NT2/D1 (cell line): ENCODE results near the gene PFN3.

ENCODE experiments used
- SUZ12 ChIP-seq: IDR thresholded peaks from 2 replicates; pipeline ENCODE4 v1.6.1; 2011; ENCODE audit not compliant: insufficient read length, insufficient read depth; ENCODE audit errors: extremely low read depth
- ZNF274 ChIP-seq: IDR thresholded peaks from 2 replicates; pipeline ENCODE4 v1.6.1; 2011; ENCODE audit warnings: mild to moderate bottlenecking, low read depth, low read length

- TF ChIP-seq SUZ12: no peak
- no peak for TF ChIP-seq ZNF274
Measured at GRCh38 chr5:177354256-177354655, 46.2 kb downstream of the PFN3 start.
